Renal pelvis (tissue), 12 donors: ENCODE measurements around the gene APOBEC3C. TPM values are rescaled to one million over a fixed set of nuclear protein-coding genes. Genes with fewer than 3 reads are reported as not detected.
"Not testable (repeated sequence)": the region's sequence is repeated elsewhere in the genome, so short reads cannot be mapped to it uniquely, and the experiment has no call there.

ENCODE experiments used
- DNase-seq: peaks from one replicate; pipeline ENCODE4 v3.0.0-alpha.2; 2013
- long read RNA-seq, 16 experiments: transcript quantifications; one replicate each; lab custom pipeline, GENCODE V29; 2026
- polyA plus RNA-seq, 3 donors: library from polyadenylated mRNA; unstranded; fragments of 120-200 nt; gene quantifications; one replicate each; pipeline ENCODE4 v1.2.1, GENCODE V29; 2013; ENCODE audit not compliant: insufficient read length in 3 of 3

Gene APOBEC3C
- polyA plus RNA-seq: 10 to 100 TPM in 1 of 3 donors, 1 to 10 TPM in 2; 9.1 to 10.8 (median 9.3) TPM
- long read RNA-seq, donor 1, transcript APOBEC3C-201 (4 exons, 2,818 nt): major isoform, 7 of 7 reads
- long read RNA-seq, donor 1, partial matches to known transcripts: 0 of 7 reads
- long read RNA-seq, donor 1, other reads (novel, unspliced or antisense): 0 of 7 reads
- long read RNA-seq, donor 2, transcript APOBEC3C-201 (4 exons, 2,818 nt): major isoform, 11 of 12 reads
- long read RNA-seq, donor 2, partial matches to known transcripts: 0 of 12 reads
- long read RNA-seq, donor 2, other reads (novel, unspliced or antisense): 0 of 12 reads
- long read RNA-seq, donor 3, transcript APOBEC3C-201 (4 exons, 2,818 nt): major isoform, 7 of 7 reads
- long read RNA-seq, donor 3, partial matches to known transcripts: 0 of 7 reads
- long read RNA-seq, donor 3, other reads (novel, unspliced or antisense): 0 of 7 reads
- long read RNA-seq, donor 4, partial matches to known transcripts: 5 of 7 reads
- long read RNA-seq, donor 4, other reads (novel, unspliced or antisense): 0 of 7 reads
- long read RNA-seq, donor 5, partial matches to known transcripts: 6 of 8 reads
- long read RNA-seq, donor 5, other reads (novel, unspliced or antisense): 0 of 8 reads
- long read RNA-seq, donor 6, partial matches to known transcripts: 6 of 9 reads
- long read RNA-seq, donor 6, other reads (novel, unspliced or antisense): 0 of 9 reads
- long read RNA-seq, donor 7, transcript APOBEC3C-201 (4 exons, 2,818 nt): major isoform, 7 of 17 reads
- long read RNA-seq, donor 7, partial matches to known transcripts: 9 of 17 reads
- long read RNA-seq, donor 7, other reads (novel, unspliced or antisense): 0 of 17 reads
- long read RNA-seq, donor 8, transcript APOBEC3C-201 (4 exons, 2,818 nt): major isoform, 20 of 20 reads
- long read RNA-seq, donor 8, partial matches to known transcripts: 0 of 20 reads
- long read RNA-seq, donor 8, other reads (novel, unspliced or antisense): 0 of 20 reads
- long read RNA-seq, donor 9, partial matches to known transcripts: 0 of 4 reads
- long read RNA-seq, donor 9, other reads (novel, unspliced or antisense): 0 of 4 reads
- long read RNA-seq, donor 10, transcript APOBEC3C-201 (4 exons, 2,818 nt): major isoform, 8 of 8 reads
- long read RNA-seq, donor 10, partial matches to known transcripts: 0 of 8 reads
- long read RNA-seq, donor 10, other reads (novel, unspliced or antisense): 0 of 8 reads
- long read RNA-seq, donor 11, partial matches to known transcripts: 0 of 4 reads
- long read RNA-seq, donor 11, other reads (novel, unspliced or antisense): 0 of 4 reads
- long read RNA-seq, donor 12, transcript APOBEC3C-201 (4 exons, 2,818 nt): major isoform, 7 of 7 reads
- long read RNA-seq, donor 12, partial matches to known transcripts: 0 of 7 reads
- long read RNA-seq, donor 12, other reads (novel, unspliced or antisense): 0 of 7 reads
- long read RNA-seq, donor 13, partial matches to known transcripts: 5 of 8 reads
- long read RNA-seq, donor 13, other reads (novel, unspliced or antisense): 0 of 8 reads
- long read RNA-seq, donor 14, transcript APOBEC3C-201 (4 exons, 2,818 nt): major isoform, 10 of 11 reads
- long read RNA-seq, donor 14, partial matches to known transcripts: 0 of 11 reads
- long read RNA-seq, donor 14, other reads (novel, unspliced or antisense): 0 of 11 reads
- long read RNA-seq, donor 15, transcript APOBEC3C-201 (4 exons, 2,818 nt): major isoform, 11 of 11 reads
- long read RNA-seq, donor 15, partial matches to known transcripts: 0 of 11 reads
- long read RNA-seq, donor 15, other reads (novel, unspliced or antisense): 0 of 11 reads
- long read RNA-seq, donor 16, transcript APOBEC3C-201 (4 exons, 2,818 nt): major isoform, 9 of 9 reads
- long read RNA-seq, donor 16, partial matches to known transcripts: 0 of 9 reads
- long read RNA-seq, donor 16, other reads (novel, unspliced or antisense): 0 of 9 reads

DNA sequence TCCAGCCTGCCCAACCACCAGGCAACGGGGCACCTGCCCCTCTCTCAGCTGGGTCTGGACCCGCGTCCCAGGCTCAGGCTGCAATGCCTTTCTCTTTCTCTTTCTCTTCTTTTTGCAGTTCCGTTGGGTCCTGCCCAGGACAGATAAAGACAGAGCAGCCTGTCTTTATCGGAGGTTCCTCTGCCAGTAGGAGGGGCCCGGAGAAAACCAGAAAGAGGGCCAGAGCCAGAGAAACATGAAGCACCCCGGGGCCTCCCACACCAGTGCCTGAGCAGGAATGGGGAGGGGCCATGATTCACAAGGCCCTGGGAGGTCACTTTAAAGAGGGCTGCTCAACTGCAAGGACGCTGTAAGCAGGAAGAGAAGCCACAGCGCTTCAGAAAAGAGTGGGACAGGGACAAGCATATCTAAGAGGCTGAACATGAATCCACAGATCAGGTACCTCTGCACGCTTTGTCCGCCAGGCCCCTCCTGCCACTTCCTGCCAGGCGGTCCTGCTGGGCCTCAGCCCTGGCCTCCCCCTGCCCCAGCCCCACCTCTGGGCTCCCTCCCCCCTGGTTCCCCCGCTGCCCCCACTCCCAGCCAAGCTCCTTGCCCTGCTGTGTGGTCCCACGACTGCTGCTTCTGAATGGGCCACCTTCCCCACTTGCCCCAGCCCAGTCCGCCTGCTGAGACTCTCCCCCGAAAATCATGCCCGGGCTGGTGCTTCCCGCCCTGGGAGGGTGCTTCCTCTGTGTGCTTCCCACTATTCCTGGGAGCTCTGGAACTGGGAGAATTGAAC, at the start of gene APOBEC3C:
APOBEC3C (plus strand) TSS at position 316 of the 781 bp plus-strand sequence; CDS start at position 422, 106 bp downstream.
- peak; percentile 64 for DNase-seq

GRCh38 chr22:38964306-38964705, 49.8 kb upstream of the APOBEC3C start:
- DNase-seq: no peak

DNA sequence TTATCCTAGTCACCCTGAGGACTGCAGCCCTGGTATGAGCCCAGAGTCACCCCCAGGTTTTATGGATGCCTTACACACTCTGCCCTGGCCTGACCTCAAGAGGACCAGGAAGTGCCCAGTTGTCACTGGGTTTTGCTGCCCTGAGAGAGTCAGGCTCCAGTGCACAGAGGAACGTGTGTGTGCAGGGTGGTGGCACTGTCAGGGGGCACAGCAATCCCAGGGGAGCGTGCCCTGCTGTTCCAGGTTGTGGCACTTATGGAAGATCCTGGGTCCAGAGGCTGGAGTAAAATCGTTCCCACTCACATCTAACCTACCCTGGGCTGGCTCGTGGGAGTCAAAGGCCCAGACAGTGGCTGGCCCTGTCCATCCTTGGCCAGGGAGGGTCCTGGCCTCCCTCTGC, 49.1 kb upstream of the APOBEC3C start:
- DNase-seq: no peak

DNA sequence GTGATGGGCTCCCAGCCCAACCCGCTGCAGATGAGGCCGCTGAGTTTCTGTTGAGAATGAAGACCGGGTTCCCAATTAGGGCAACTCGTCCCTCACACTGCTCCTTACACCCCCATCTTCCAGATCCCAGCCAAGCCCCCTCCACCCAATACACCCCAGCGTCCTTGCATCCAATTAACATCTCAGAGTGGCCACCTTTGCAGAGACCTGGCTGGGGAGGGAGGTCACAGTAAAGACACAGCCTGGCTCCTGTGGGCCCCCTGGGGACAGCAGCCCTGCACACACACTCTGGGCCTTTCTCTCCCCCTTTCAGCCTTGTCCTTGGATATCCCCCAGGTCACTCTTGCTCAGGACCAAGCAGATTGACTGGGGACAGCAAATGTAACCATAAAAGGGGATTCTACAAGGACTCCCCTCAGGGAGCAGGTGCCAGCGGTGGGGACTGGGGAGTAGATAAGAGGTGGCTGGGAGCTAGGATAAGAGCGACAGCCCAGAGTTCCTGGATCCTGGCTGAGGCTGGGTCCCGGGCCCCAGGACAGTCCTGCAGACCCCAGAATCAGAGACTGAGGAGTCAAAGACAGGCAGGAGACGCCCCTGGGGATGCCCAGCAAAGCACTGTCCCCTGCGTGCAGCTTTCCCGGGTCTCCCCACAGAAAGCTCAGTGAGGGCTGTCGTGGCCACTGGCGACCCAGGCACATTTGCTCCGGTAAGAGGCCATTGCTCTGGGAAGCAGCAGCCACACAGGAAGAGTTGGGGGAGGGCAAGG, 48.3 kb upstream of the APOBEC3C start:
- no peak for DNase-seq

GRCh38 chr22:38966380-38966702, 47.7 kb upstream of the APOBEC3C start:
- DNase-seq: no peak

DNA sequence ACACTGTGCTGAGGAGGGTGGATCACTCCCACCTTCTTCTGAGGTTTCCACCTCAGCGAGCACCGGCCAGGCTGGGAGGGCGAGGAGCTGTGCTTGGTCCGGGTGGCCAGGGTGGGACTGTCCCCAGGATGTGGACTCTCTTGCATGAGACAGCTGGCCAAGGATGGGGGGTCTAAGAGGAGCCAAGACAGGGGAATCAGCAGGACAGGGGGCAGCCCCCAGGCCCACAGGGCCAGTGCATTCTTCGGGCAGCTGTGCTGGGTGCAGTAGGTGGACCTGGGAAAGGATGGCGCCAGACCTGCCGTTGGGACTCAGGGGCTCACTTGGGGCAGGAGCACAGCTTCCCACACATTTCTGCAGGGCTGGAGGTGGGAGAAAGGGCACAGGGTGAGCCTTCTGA, 47.1 kb upstream of the APOBEC3C start:
- no peak for DNase-seq

DNA sequence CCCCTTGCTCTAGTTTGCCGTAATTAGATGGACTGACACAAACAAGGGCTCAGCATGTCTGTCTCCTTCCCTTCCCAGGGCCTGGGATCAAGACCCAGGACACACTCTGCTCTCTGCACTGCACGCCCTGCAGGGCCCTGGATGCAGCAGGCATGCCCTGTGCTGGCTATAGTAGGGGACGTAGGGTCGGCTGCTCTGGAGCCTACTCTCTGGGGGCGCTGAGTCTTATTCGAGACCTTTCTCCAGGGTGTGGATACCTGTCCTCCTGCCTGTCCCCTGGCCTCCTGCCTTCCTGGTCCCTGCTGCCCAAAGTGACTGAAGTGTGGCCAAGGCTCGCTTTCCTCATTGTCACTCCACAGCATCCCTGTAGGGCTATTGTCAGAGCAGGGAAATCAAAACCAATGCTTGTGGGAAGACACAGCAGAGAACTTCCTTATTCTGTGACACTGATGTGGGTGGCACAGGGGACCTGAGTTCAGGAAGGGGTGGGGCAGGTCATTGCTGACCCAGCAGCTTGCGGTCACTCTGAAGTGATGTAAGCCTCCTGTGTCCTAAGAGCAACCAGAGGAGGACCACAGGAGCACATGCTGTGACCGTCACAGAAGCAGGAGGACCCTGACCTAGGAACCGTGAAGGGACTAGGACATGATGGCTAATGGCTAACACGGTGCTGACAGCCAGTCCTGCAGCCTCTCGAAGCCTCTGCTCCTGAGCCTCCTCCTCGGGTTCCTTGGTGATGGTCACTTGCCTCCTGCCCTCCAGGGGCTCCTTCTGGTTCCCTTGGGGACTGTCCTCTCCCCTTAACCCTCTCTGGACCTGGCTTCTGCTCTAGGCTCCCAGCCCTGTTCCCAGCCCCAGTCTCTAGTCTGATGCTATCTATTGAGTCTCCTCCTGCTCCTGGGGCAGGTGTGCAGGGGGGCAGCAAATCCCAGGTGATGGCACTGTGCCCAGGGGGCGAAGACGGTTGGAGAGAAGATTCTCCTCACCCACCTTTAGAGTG, 46.3 kb upstream of the APOBEC3C start:
- no peak for DNase-seq

DNA sequence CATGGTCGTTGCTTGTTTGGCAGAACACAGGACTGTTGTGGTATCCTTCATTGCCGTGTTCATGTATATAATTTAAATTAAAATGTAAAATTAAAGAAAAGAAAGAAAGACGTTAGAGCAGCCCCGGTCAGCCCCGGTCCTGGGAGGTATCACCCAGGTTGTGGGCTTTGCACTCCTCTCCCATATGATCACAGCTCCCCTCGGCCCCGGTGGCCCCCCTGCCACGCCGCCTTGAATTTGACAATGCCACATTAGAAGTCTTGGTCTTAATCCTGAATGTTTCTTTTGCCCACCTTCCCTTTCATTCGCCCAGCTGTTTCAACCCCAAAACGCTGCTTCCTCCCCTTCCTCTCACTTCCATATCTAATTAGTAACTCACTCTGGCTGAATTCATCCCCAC, 45.3 kb upstream of the APOBEC3C start:
- DNase-seq: no peak

- DNase-seq: no peak
Observed at GRCh38 chr22:38970551-38970950, 43.5 kb upstream of the APOBEC3C start.

- DNase-seq: no peak
Observed at GRCh38 chr22:38971202-38971601, 42.9 kb upstream of the APOBEC3C start.

DNA sequence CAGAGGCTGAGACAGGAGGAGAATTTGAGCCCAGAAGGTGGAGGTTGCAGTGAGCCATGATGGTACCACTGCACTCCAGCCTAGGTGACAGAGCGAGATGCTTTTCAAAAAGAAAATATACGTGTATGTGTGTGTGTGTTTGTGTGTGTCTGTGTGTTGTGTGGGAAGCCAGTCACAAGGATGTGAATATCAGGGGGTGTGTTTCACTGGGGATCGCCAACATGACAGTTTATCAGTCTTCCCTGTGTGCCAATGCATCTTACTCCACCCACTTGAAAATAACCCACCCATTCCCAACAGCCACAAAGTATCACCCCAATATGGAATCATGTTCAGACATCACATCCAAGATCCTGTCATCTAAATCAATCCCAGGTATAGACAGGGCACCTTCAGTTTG, 42.3 kb upstream of the APOBEC3C start:
- DNase-seq: no peak

- DNase-seq: no peak
Observed at GRCh38 chr22:38972558-38972957, 41.5 kb upstream of the APOBEC3C start.

- DNase-seq: no peak
Observed at GRCh38 chr22:38973289-38974169, 40.5 kb upstream of the APOBEC3C start.

DNA sequence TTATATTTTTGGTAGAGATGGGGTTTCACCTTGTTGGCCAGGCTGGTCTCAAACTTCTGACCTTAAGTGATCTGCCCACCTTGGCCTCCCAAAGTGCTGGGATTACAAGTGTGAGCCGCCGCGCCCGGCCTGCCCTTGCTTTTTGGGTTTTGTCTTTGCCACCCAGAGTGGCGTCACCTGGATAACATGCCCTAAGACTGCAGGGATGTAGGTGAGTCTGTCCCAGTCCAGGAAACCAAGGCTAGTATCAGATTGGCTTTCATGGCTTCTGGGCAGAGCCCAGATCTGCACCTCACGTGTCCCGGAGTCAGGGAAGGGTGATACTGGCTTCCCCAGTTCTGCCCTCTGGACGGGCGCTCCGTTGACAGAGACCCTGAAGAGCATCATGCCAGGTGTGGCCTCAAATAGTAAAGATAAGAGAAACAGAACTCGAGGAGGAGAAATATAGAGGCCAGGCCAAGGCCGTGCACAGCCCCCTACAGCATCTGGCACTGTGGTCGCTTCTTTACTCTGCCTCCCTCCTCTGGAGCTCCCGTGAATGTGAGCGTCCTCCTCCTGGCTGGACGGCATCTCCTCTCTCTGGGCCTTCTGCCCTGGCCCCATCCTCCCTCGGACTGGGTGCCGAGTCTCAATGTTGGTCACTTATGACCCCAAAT, 39.8 kb upstream of the APOBEC3C start:
- no peak for DNase-seq

DNA sequence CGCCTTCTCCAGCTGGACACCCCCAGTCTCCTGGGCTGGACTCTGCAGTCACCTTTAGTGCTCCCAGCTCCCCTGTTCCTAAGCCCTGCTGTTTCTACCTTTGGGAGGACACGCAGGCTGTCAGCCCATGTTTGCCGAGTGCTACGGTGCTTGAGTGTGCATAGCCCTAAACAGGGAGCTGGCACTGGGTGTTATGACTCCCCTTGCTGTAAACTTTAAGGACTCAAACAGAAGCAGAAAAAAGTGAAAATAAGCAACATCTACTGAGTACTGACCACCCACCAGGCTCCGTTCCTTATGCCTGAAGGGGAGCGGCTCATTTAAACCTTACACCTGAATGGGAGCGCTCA, 39.3 kb upstream of the APOBEC3C start:
- DNase-seq: no peak

- DNase-seq: not testable (repeated sequence)
Observed at GRCh38 chr22:38977289-38977688, 36.8 kb upstream of the APOBEC3C start.
